ENCODE measurements around the gene FAM13A. TPM values are rescaled to one million over a fixed set of nuclear protein-coding genes. Genes with fewer than 3 reads are reported as not detected.

FAM13A gene
- total RNA-seq, 4 donors from 2014 or later: 157 to 327 (median 202) TPM

GRCh38 chr4:88821522-88821921, 235.5 kb downstream of the FAM13A start:
- TF ChIP-seq CTCF (IDR thresholded peaks at IDR 0.05) (no peak), POLR2A (IDR thresholded peaks at IDR 0.05) (no peak)
- Histone ChIP-seq H3K36me3 (no peaks in the 10 kb centered on the region), H3K27me3 (no peaks in the 10 kb centered on the region), H3K27ac (peak overlapping the region; percentile 93 to 96 (median 95)), H3K9me3 (no peaks in the 10 kb centered on the region), H3K4me3 (replicated peaks in 1 of 3) (peak overlapping the region in 1 of 3 donors; percentile 12), H3K4me1 (peaks cover 24% of the 10 kb centered on the region in 2 donors)
- no peak for DNase-seq
- 25 to 31% methylated on average over 2 of the region's 2 CpGs for WGBS, 2 donors
- intact Hi-C loops (cut with DNase I): loop anchor here (5.0 kb wide), 1 partner anchor 201 kb away; no protein-coding TSS in a partner anchor

GRCh38 chr4:88820698-88821415, 236.1 kb downstream of the FAM13A start:
- no peaks in the 10 kb centered on the region for H3K36me3 ChIP-seq
- peak overlapping the region in 2 of 3 donors; percentile 6 to 12 for H3K4me3 ChIP-seq (replicated peaks in 1 of 3)
- 36 to 46% methylated on average over 10 of the region's 10 CpGs for WGBS, 2 donors
- intact Hi-C loops (cut with DNase I): loop anchor here (5.0 kb wide), 1 partner anchor 201 kb away; no protein-coding TSS in a partner anchor
- H3K4me1 ChIP-seq: peaks cover 29% of the 10 kb centered on the region in 2 donors
- peak overlapping the region; percentile 29 to 95 (median 93) for H3K27ac ChIP-seq
- no peaks in the 10 kb centered on the region for H3K9me3 ChIP-seq
- no peak for DNase-seq
- no peaks in the 10 kb centered on the region for H3K27me3 ChIP-seq
- TF ChIP-seq POLR2A (IDR thresholded peaks at IDR 0.05): peak in 1 of 2 donors; percentile 3
- TF ChIP-seq CTCF (IDR thresholded peaks at IDR 0.05): no peak

- Histone ChIP-seq H3K36me3 (no peaks in the 10 kb centered on the region), H3K27ac (peak overlapping the region; percentile 1 to 95 (median 93)), H3K27me3 (no peaks in the 10 kb centered on the region), H3K4me3 (replicated peaks in 1 of 3) (peak overlapping the region in 1 of 3 donors; percentile 5), H3K9me3 (no peaks in the 10 kb centered on the region), H3K4me1 (peaks cover 29% of the 10 kb centered on the region in 2 donors)
- DNase-seq: no peak
- WGBS, 2 donors: 65 to 74% methylated on average over 5 of the region's 5 CpGs
- intact Hi-C loops (cut with DNase I): loop anchor here (5.0 to 10.0 kb wide), 2 partner anchors 115 to 202 kb away; no protein-coding TSS in a partner anchor
- no peak for TF ChIP-seq CTCF (IDR thresholded peaks at IDR 0.05)
- TF ChIP-seq POLR2A (IDR thresholded peaks at IDR 0.05): no peak
Measured at GRCh38 chr4:88819818-88820697, 236.9 kb downstream of the FAM13A start.

- TF ChIP-seq CTCF (IDR thresholded peaks at IDR 0.05) (peak in 5 of 6 experiments; percentile 28 to 77 (median 69)), POLR2A (IDR thresholded peaks at IDR 0.05) (no peak)
- intact Hi-C loops (cut with DNase I): loop anchor here (10.0 kb wide), 1 partner anchor 114 kb away; no protein-coding TSS in a partner anchor
- Histone ChIP-seq H3K9me3 (no peaks in the 10 kb centered on the region), H3K4me1 (peaks cover 38 to 39% of the 10 kb centered on the region in 2 donors), H3K27ac (peak overlapping the region; percentile 14 to 95 (median 36)), H3K4me3 (replicated peaks in 1 of 3) (no peak overlapping the region), H3K27me3 (no peaks in the 10 kb centered on the region), H3K36me3 (no peaks in the 10 kb centered on the region)
- peak; percentile 69 to 76 for DNase-seq
- 33 to 46% methylated on average over 5 of the region's 5 CpGs for WGBS, 2 donors
Measured at GRCh38 chr4:88818631-88819470, 238.1 kb downstream of the FAM13A start.
